GM13976 (cell line): ENCODE results near the gene STOML2.

Experiments used
- DNase-seq: peaks from one replicate; pipeline ENCODE4 v3.0.0; 2012; ENCODE audit warnings: low spot score
- in situ Hi-C: fragments of 300-500 bp; cut with MboI; formaldehyde crosslinking; loops from one replicate; pipeline ENCODE4 v1.12.0; 2022; ENCODE audit warnings: low sequenced_read_pairs, mixed read lengths, inconsistent platforms; ENCODE audit not compliant: unreplicated experiment
- TF ChIP-seq, protein P1 (sequence below): IDR thresholded peaks from 2 replicates; pipeline ENCODE4 v1.5.1; 2012; ENCODE audit warnings: borderline replicate concordance, mild to moderate bottlenecking; ENCODE audit not compliant: insufficient read depth; ENCODE audit errors: extremely low read depth, missing control alignments, control extremely low read depth

Gene STOML2

GRCh38 chr9:35067056-35067455, 35.9 kb downstream of the STOML2 start:
- no peak for DNase-seq
- TF ChIP-seq, protein P1, sequence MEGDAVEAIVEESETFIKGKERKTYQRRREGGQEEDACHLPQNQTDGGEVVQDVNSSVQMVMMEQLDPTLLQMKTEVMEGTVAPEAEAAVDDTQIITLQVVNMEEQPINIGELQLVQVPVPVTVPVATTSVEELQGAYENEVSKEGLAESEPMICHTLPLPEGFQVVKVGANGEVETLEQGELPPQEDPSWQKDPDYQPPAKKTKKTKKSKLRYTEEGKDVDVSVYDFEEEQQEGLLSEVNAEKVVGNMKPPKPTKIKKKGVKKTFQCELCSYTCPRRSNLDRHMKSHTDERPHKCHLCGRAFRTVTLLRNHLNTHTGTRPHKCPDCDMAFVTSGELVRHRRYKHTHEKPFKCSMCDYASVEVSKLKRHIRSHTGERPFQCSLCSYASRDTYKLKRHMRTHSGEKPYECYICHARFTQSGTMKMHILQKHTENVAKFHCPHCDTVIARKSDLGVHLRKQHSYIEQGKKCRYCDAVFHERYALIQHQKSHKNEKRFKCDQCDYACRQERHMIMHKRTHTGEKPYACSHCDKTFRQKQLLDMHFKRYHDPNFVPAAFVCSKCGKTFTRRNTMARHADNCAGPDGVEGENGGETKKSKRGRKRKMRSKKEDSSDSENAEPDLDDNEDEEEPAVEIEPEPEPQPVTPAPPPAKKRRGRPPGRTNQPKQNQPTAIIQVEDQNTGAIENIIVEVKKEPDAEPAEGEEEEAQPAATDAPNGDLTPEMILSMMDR: no peak
- in situ Hi-C loops: no loop called here

DNA sequence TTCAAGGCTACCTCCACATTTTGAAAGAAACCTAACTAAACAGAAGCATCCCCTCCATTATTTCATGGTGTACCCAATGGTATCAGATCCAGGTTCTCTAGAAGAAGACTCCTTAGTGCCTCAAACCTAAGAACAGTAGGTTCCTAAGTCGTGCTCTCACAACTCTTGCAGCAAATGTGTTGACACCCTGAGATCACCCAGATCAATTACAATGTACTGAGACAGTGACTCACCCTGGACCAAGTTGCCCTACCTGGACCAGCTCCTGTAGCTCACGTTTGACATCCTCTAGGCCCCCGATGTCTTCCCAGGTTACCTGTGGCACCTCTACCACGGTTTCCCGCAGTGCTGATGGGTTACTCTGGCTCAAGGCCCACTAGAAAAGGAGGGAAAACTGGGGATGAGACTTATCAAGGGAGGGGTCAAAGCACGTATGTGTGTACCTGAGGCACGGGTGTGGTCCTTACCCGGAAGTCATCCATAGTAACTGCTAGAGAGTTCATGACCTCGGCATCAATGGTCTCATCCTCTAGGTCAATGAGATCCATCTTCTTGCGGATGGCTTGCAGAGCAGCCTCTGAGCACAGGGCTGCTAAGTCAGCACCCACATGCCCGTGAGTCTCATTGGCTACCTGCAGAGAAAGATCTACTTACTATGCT, 42.3 kb downstream of the STOML2 start:
- TF ChIP-seq, protein P1: no peak
- no peak for DNase-seq
- in situ Hi-C loops: no loop called here

DNA sequence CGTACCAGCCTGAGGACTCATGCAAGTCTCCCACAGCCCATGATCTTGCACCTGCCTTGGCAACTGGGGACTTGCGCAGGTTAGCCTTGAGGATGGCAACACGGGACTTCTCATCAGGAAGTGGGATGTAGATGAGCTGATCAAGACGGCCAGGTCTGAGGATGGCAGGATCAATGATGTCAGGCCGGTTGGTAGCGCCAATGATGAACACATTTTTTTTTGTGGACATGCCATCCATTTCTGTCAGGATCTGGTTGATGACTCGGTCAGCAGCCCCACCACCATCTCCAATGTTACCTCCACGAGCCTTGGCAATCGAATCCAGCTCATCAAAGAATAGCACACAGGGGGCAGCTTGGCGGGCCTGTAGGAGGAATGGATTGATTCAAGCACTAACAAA, 43.5 kb downstream of the STOML2 start:
- TF ChIP-seq, protein P1: no peak
- in situ Hi-C loops: no loop called here
- DNase-seq: no peak

- DNase-seq: no peak
- TF ChIP-seq, protein P1: no peak
- in situ Hi-C loops: no loop called here
These were observed 45.7 kb downstream of the STOML2 start for GRCh38 chr9:35057271-35057620.

DNA sequence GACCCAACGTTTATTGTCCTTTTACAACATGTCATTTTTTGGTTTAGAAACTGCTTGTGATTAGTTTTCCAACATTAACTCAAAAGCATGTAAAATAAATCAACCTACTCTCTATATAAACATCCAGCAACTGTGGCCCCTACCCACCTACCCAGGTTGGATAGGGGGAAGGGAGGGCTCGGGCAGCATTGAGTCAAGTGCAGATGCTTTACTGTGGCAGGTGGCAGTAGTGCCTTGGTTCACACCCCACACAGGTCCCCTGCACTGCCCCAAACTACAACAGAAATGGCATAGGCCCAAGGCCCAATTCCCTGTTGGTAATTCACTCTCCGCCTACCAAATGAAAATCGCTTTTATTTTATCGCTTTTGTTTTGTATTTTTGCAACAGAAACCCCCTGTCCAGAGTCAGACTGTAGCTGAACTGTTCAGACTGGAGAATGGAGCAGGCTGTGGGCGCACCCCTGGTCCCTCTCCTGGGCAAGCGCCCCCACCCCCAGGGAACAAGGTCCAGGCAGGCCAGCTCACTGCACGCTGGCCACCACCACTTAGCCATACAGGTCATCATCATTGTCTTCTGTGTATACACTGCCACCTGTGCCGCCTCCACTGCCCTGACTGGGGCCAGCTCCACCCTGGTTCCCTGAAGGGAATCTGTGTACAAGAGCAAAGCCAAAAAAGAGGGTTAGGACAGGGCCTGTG, 46.2 kb downstream of the STOML2 start:
- in situ Hi-C loops: no loop called here
- no peak for DNase-seq
- TF ChIP-seq, protein P1: no peak

GRCh38 chr9:35054871-35055644, 47.9 kb downstream of the STOML2 start:
- in situ Hi-C loops: no loop called here

More at GRCh38 chr9:35054871-35055644, 47.9 kb downstream of the STOML2 start:
- no peak for DNase-seq
- TF ChIP-seq, protein P1: no peak
